BLaER1 treated with 17β-estradiol and CSF1 and Interleukin-3, amounts not matched to agents 10 nM and 100 nM (cell line): Measurements from ENCODE around the gene OR52B2.

ENCODE experiments used
- H3K27ac ChIP-seq, 11 experiments: shearing (Covaris generic); formaldehyde crosslinking; 2 replicates each; pipeline ENCODE4 v1.8.1; 2022
- H3K27me3 ChIP-seq, 11 experiments: shearing (Covaris generic); formaldehyde crosslinking; 2 replicates each; pipeline ENCODE4 v1.8.1; 2022
- H3K36me3 ChIP-seq, 11 experiments: shearing (Covaris generic); formaldehyde crosslinking; 2 replicates each; pipeline ENCODE4 v1.8.1; 2022
- H3K4me1 ChIP-seq, 10 experiments: shearing (Covaris generic); formaldehyde crosslinking; 2 replicates each; pipeline ENCODE4 v1.8.1; 2022
- H3K4me2 ChIP-seq, 11 experiments: shearing (Covaris generic); formaldehyde crosslinking; 2 replicates each; pipeline ENCODE4 v1.8.1; 2022
- H3K4me3 ChIP-seq, 10 experiments: shearing (Covaris generic); formaldehyde crosslinking; 2 replicates each; pipeline ENCODE4 v1.8.1; 2022
- H3K9ac ChIP-seq, 11 experiments: shearing (Covaris generic); formaldehyde crosslinking; 2 replicates each; pipeline ENCODE4 v1.8.1; 2022
- H3K9me3 ChIP-seq, 11 experiments: shearing (Covaris generic); formaldehyde crosslinking; replicated peaks in 1 of 11; 2 replicates each; pipeline ENCODE4 v1.8.1; 2022
- H4K20me1 ChIP-seq, 11 experiments: shearing (Covaris generic); formaldehyde crosslinking; 2 replicates each; pipeline ENCODE4 v1.8.1; 2022
- Cebpa-rat ChIP-seq, 11 experiments: shearing (Covaris generic); IDR thresholded peaks; 2 replicates each; pipeline ENCODE4 v1.8.1; 2022

Gene OR52B2

GRCh38 chr11:6129635-6130034 lies 40.5 kb downstream of the OR52B2 start:
- Histone ChIP-seq H3K27me3 (no peaks in the 10 kb centered on the region), H3K36me3 (no peaks in the 10 kb centered on the region), H3K4me1 (peaks cover 0 to 28% (median 0%) of the 10 kb centered on the region in 10 experiments; a peak in 8 of 20 replicates), H3K4me2 (peak overlapping the region in 5 of 11 experiments; percentile 25 to 58 (median 42); a peak in 8 of 22 replicates), H3K27ac (no peak overlapping the region), H3K4me3 (no peak overlapping the region), H3K9me3 (no peaks in the 10 kb centered on the region), H4K20me1 (no peaks in the 10 kb centered on the region), H3K9ac (no peak overlapping the region)
- no peak for TF ChIP-seq Cebpa-rat (IDR thresholded peaks at IDR 0.05)

GRCh38 chr11:6129011-6129410 lies 41.1 kb downstream of the OR52B2 start:
- no peaks in the 10 kb centered on the region for H4K20me1 ChIP-seq
- no peaks in the 10 kb centered on the region for H3K9me3 ChIP-seq
- H3K27me3 ChIP-seq: no peaks in the 10 kb centered on the region
- peaks cover 0 to 35% (median 0%) of the 10 kb centered on the region in 10 experiments; a peak in 8 of 20 replicates for H3K4me1 ChIP-seq
- H3K4me3 ChIP-seq: no peak overlapping the region
- H3K9ac ChIP-seq: no peak overlapping the region
- TF ChIP-seq Cebpa-rat (IDR thresholded peaks at IDR 0.05): no peak
- H3K4me2 ChIP-seq: peak overlapping the region in 5 of 11 experiments; percentile 25 to 58 (median 42); a peak in 9 of 22 replicates
- peak overlapping the region in 3 of 11 experiments; percentile 14 to 46 (median 33); a peak in 3 of 22 replicates for H3K27ac ChIP-seq
- no peaks in the 10 kb centered on the region for H3K36me3 ChIP-seq

- no peak for TF ChIP-seq Cebpa-rat (IDR thresholded peaks at IDR 0.05)
- no peaks in the 10 kb centered on the region for H4K20me1 ChIP-seq
- no peak overlapping the region for H3K27ac ChIP-seq
- no peak overlapping the region for H3K4me3 ChIP-seq
- H3K4me1 ChIP-seq: peaks cover 0 to 38% (median 0%) of the 10 kb centered on the region in 10 experiments; a peak in 8 of 20 replicates
- no peaks in the 10 kb centered on the region for H3K9me3 ChIP-seq
- no peak overlapping the region for H3K9ac ChIP-seq
- no peaks in the 10 kb centered on the region for H3K27me3 ChIP-seq
- H3K4me2 ChIP-seq: no peak overlapping the region
- no peaks in the 10 kb centered on the region for H3K36me3 ChIP-seq
These were observed 42.2 kb downstream of the OR52B2 start for GRCh38 chr11:6127881-6128280.

- Histone ChIP-seq H3K27ac (no peak overlapping the region), H3K4me3 (no peak overlapping the region), H4K20me1 (no peaks in the 10 kb centered on the region), H3K36me3 (no peaks in the 10 kb centered on the region), H3K27me3 (no peaks in the 10 kb centered on the region), H3K4me2 (peak overlapping the region in 2 of 11 experiments; percentile 39 to 48; a peak in 4 of 22 replicates), H3K9me3 (0 out of 22 replicates have a peak, but pooled peaks cover 0 to 3% (median 0%) of the 10 kb centered on the region in 11 experiments), H3K4me1 (peaks cover 0 to 27% (median 0%) of the 10 kb centered on the region in 10 experiments; a peak in 8 of 20 replicates), H3K9ac (no peak overlapping the region)
- no peak for TF ChIP-seq Cebpa-rat (IDR thresholded peaks at IDR 0.05)
These were observed 45.9 kb downstream of the OR52B2 start for GRCh38 chr11:6124245-6124644.
